H9 (cell line): ENCODE data around the gene MAST4. TPM values are rescaled to one million over a fixed set of nuclear protein-coding genes. Genes with fewer than 3 reads are reported as not detected.

ENCODE experiments used
- DNase-seq: peaks from one replicate; pipeline ENCODE4 v3.0.0-alpha.2; 2017
- H2AFZ ChIP-seq: one replicate; pipeline ENCODE4 v1.6.1; 2013; ENCODE audit warnings: mild to moderate bottlenecking, low read length, control low read depth, moderate library complexity
- H2AK5ac ChIP-seq: 2 replicates; pipeline ENCODE4 v1.6.1; 2013; ENCODE audit warnings: low read length, control low read depth, mixed read lengths; ENCODE audit not compliant: insufficient read length
- H2BK120ac ChIP-seq: one replicate; pipeline ENCODE4 v1.6.1; 2013; ENCODE audit warnings: low read depth, mild to moderate bottlenecking, low read length, control low read depth, inconsistent platforms; ENCODE audit not compliant: poor library complexity, severe bottlenecking
- H2BK12ac ChIP-seq: 2 replicates; pipeline ENCODE4 v1.6.1; 2013; ENCODE audit warnings: low read length, control low read depth, mixed read lengths, low read depth; ENCODE audit not compliant: insufficient read length
- H2BK15ac ChIP-seq: 2 replicates; pipeline ENCODE4 v1.6.1; 2013; ENCODE audit warnings: low read depth, low read length, control low read depth
- H2BK20ac ChIP-seq: one replicate; pipeline ENCODE4 v1.6.1; 2013; ENCODE audit warnings: low read depth, mild to moderate bottlenecking, low read length, control low read depth, inconsistent platforms; ENCODE audit not compliant: poor library complexity, severe bottlenecking
- H2BK5ac ChIP-seq: 2 replicates; pipeline ENCODE4 v1.6.1; 2013; ENCODE audit warnings: low read length, control low read depth, mixed read lengths; ENCODE audit not compliant: insufficient read length
- H3K14ac ChIP-seq: 2 replicates; pipeline ENCODE4 v1.6.1; 2013; ENCODE audit warnings: low read length, control low read depth; ENCODE audit not compliant: insufficient read depth
- H3K18ac ChIP-seq: 2 replicates; pipeline ENCODE4 v1.6.1; 2013; ENCODE audit warnings: low read depth, mild to moderate bottlenecking, mixed read lengths, low read length, control low read depth; ENCODE audit not compliant: insufficient read length
- H3K23ac ChIP-seq: 2 replicates; pipeline ENCODE4 v1.6.1; 2013; ENCODE audit warnings: low read length, control low read depth, mixed read lengths, low read depth; ENCODE audit not compliant: insufficient read length
- H3K23me2 ChIP-seq: 2 replicates; pipeline ENCODE4 v1.6.1; 2013; ENCODE audit warnings: low read depth, mild to moderate bottlenecking, mixed read lengths, low read length, control low read depth; ENCODE audit not compliant: insufficient read length, poor library complexity, severe bottlenecking
- H3K27ac ChIP-seq: 2 replicates; pipeline ENCODE4 v1.5.1; 2013; ENCODE audit warnings: low read length, control low read depth, mixed read lengths, low read depth; ENCODE audit not compliant: insufficient read length
- H3K27me3 ChIP-seq: 2 replicates; pipeline ENCODE4 v1.6.1; 2013; ENCODE audit warnings: low read length, control low read depth, inconsistent platforms; ENCODE audit not compliant: insufficient read depth
- H3K4ac ChIP-seq: 2 replicates; pipeline ENCODE4 v1.6.1; 2013; ENCODE audit warnings: low read depth, mild to moderate bottlenecking, control low read depth, inconsistent platforms, low read length, moderate library complexity
- H3K4me1 ChIP-seq: 2 replicates; pipeline ENCODE4 v1.6.1; 2013; ENCODE audit warnings: low read length, control low read depth, inconsistent platforms; ENCODE audit not compliant: insufficient read depth
- H3K4me2 ChIP-seq: 2 replicates; pipeline ENCODE4 v1.6.1; 2013; ENCODE audit warnings: low read length, control low read depth, mixed read lengths; ENCODE audit not compliant: insufficient read length, insufficient read depth
- H3K56ac ChIP-seq: 2 replicates; pipeline ENCODE4 v1.6.1; 2013; ENCODE audit warnings: low read depth, mild to moderate bottlenecking, mixed read lengths, low read length, control low read depth; ENCODE audit not compliant: insufficient read length
- H3K79me1 ChIP-seq: 2 replicates; pipeline ENCODE4 v1.6.1; 2013; ENCODE audit warnings: low read depth, mild to moderate bottlenecking, moderate library complexity, low read length, control low read depth, inconsistent platforms; ENCODE audit not compliant: insufficient read depth, poor library complexity, severe bottlenecking
- H3K79me2 ChIP-seq: 2 replicates; pipeline ENCODE4 v1.6.1; 2013; ENCODE audit warnings: low read length, control low read depth, inconsistent platforms; ENCODE audit not compliant: insufficient read depth
- H3K9ac ChIP-seq: 2 replicates; pipeline ENCODE4 v1.6.1; 2013; ENCODE audit warnings: low read length, control low read depth, mixed read lengths; ENCODE audit not compliant: insufficient read length; ENCODE audit errors: extremely low read depth
- H3K9me3 ChIP-seq: one replicate; pipeline ENCODE4 v1.6.1; 2013; ENCODE audit warnings: low read depth, low read length, inconsistent platforms; ENCODE audit not compliant: control insufficient read depth
- H3T11ph ChIP-seq: one replicate; pipeline ENCODE4 v1.6.1; 2013; ENCODE audit warnings: mild to moderate bottlenecking, low read length, control low read depth, inconsistent platforms
- H4K20me1 ChIP-seq: one replicate; pipeline ENCODE4 v1.6.1; 2013; ENCODE audit not compliant: control insufficient read depth, insufficient read length, insufficient read depth
- H4K5ac ChIP-seq: 2 replicates; pipeline ENCODE4 v1.6.1; 2013; ENCODE audit warnings: low read depth, mild to moderate bottlenecking, mixed read lengths, low read length, control low read depth; ENCODE audit not compliant: insufficient read length
- H4K8ac ChIP-seq: replicated peaks from 2 replicates; pipeline ENCODE4 v1.6.1; 2013; ENCODE audit warnings: low read length, control low read depth, mixed read lengths, low read depth; ENCODE audit not compliant: insufficient read length
- H4K91ac ChIP-seq: 2 replicates; pipeline ENCODE4 v1.6.1; 2013; ENCODE audit warnings: low read depth, mild to moderate bottlenecking, moderate library complexity, mixed read lengths, low read length, control low read depth; ENCODE audit not compliant: insufficient read length
- H3K27ac Mint-ChIP-seq, 3 experiments: 2 replicates in 2 of 3; 3 replicates in 1 of 3; pipeline ENCODE4 v1.8.0; 2020 to 2021; ENCODE audit warnings: mixed read lengths in 3 of 3, mild to moderate bottlenecking in 1 of 3, moderate library complexity in 1 of 3
- H3K27me3 Mint-ChIP-seq: 2 replicates; pipeline ENCODE4 v1.8.0; 2021; ENCODE audit warnings: low read depth, mild to moderate bottlenecking, moderate library complexity, mixed read lengths
- H3K36me3 Mint-ChIP-seq, 3 experiments: 2 replicates in 2 of 3; 3 replicates in 1 of 3; pipeline ENCODE4 v1.8.0; 2020 to 2021; ENCODE audit warnings: low read depth in 3 of 3, mixed read lengths in 3 of 3; ENCODE audit not compliant: insufficient read depth in 1 of 3
- H3K4me1 Mint-ChIP-seq, 2 experiments: 2 replicates each; pipeline ENCODE4 v1.8.0; 2020; ENCODE audit warnings: mixed read lengths in 2 of 2
- H3K4me3 Mint-ChIP-seq, 2 experiments: 2 replicates in 1 of 2; 3 replicates in 1 of 2; pipeline ENCODE4 v1.8.0; 2020 to 2021; ENCODE audit warnings: mild to moderate bottlenecking in 2 of 2, mixed read lengths in 2 of 2, moderate library complexity in 1 of 2
- H3K9me3 Mint-ChIP-seq, 2 experiments: 2 replicates in 1 of 2; 3 replicates in 1 of 2; pipeline ENCODE4 v1.8.0; 2020; ENCODE audit warnings: mild to moderate bottlenecking in 2 of 2, mixed read lengths in 2 of 2, moderate library complexity in 1 of 2
- CTCF ChIP-seq: fragments of 200-600 bp; sonication (generic); conservative IDR thresholded peaks from 3 replicates; pipeline ENCODE4 v1.8.0; 2021; ENCODE audit warnings: antibody characterized with exemption, mild to moderate bottlenecking
- WGBS: extraction: QIAGEN DNeasy Blood & Tissue Kit; methylation state at CpG from one replicate; pipeline ENCODE4 v1.1.7; 2013; ENCODE audit warnings: missing lambda C conversion rate, low lambda C conversion rate, mixed read lengths; ENCODE audit not compliant: insufficient read length; ENCODE audit errors: extremely low coverage; 5-methylcytosine and 5-hydroxymethylcytosine counted together
- total RNA-seq: library from RNA; stranded (reverse); gene quantifications from 2 replicates; pipeline ENCODE4 v1.2.1, GENCODE V29; 2021

MAST4 gene
- total RNA-seq, 1 experiment from 2014 or later = 3.7 TPM

DNA sequence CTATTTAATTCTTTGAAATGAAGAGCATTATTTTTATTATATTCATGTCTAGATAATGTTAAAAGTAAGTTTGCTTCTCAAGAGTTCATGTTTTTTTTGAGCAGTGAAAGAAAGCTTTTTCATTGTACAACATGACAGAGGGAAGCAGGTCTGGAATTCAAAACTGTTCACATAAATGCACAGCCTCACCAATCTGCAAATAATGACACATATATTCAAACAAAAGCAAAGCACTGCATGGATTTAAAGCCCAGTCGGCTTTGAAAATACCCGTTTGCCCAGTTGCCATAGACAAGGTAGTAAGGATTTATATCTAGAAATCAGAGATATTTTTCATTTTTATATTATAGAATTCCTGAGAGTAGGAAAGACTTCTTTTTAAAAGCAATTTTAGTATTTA lies 398.6 kb downstream of the MAST4 start:
- Histone ChIP-seq H3K9ac (no peak overlapping the region), H2AK5ac (no peak overlapping the region), H2BK120ac (no peak overlapping the region), H2BK15ac (no peak overlapping the region), H3K18ac (no peak overlapping the region), H2BK20ac (no peak overlapping the region), H3K4me1 (no peaks in the 10 kb centered on the region), H3K56ac (no peak overlapping the region), H3K23ac (no peak overlapping the region), H4K91ac (no peak overlapping the region), H2BK5ac (no peak overlapping the region), H3K79me2 (no peaks in the 10 kb centered on the region), H4K5ac (no peak overlapping the region), H3K79me1 (no peaks in the 10 kb centered on the region), H3K27me3 (no peaks in the 10 kb centered on the region), H3K4me2 (no peak overlapping the region), H3K23me2 (no peaks in the 10 kb centered on the region), H3K27ac (no peak overlapping the region), H3K9me3 (no peaks in the 10 kb centered on the region), H3K14ac (no peak overlapping the region), H3K4ac (no peak overlapping the region), H4K20me1 (no peaks in the 10 kb centered on the region), H4K8ac (no peak overlapping the region), H2AFZ (no peak overlapping the region), H2BK12ac (no peak overlapping the region), H3T11ph (no peak overlapping the region)
- no peaks in the 10 kb centered on the region; the same call in 1 of the 2 replicates for H3K27me3 Mint-ChIP-seq
- TF ChIP-seq CTCF = no peak
- H3K27ac Mint-ChIP-seq = no peak overlapping the region
- H3K4me3 Mint-ChIP-seq = no peak overlapping the region
- H3K4me1 Mint-ChIP-seq = no peaks in the 10 kb centered on the region
- WGBS = no CpG with 5 or more reads among the region's 2 CpGs
- no peaks in the 10 kb centered on the region for H3K9me3 Mint-ChIP-seq
- no peak for DNase-seq
- H3K36me3 Mint-ChIP-seq = no peaks in the 10 kb centered on the region
